Measurements from ENCODE around the gene RPUSD2.

GRCh38 chr15:40543631-40544294 is 25.3 kb upstream of the RPUSD2 start:
- TF ChIP-seq CTCF (IDR thresholded peaks at IDR 0.05; ENCODE audit: insufficient read depth, low read length) = no peak
- no peak for TF ChIP-seq GABPA (IDR thresholded peaks at IDR 0.05; ENCODE audit: low read depth)
